HCT116 (cell line): ENCODE measurements around the gene PWP2. TPM values are rescaled to one million over a fixed set of nuclear protein-coding genes. Genes with fewer than 3 reads are reported as not detected.

Experiments used
- ATAC-seq: fragments of 200-7000 bp; cut with Tn5 transposase; 2 replicates; pipeline ENCODE4 v1.9.1; 2020; ENCODE audit warnings: mild to moderate bottlenecking, moderate library complexity
- BruUV-seq: library from RNA; stranded (reverse); fragments of 400-500 nt; replicated peaks from 2 replicates; lab custom pipeline; 2021; lab: Mats Ljungman, UMichigan
- CTCF ChIA-PET: fragments of 300-600 bp; sonication (Branson Sonifier 250); formaldehyde crosslinking; loops from one replicate; lab custom pipeline; 2021; ENCODE audit warnings: antibody characterized with exemption; lab: Charles Lee
- POLR2A ChIA-PET: fragments of 300-600, 350-600 bp; sonication (Branson Sonifier 250); formaldehyde crosslinking; loops from one replicate; lab custom pipeline; 2021; ENCODE audit warnings: antibody characterized with exemption; lab: Charles Lee
- RAD21 ChIA-PET, 2 experiments: fragments of 300-600 bp; sonication (Branson Sonifier 250); formaldehyde crosslinking; loops; one replicate each; lab custom pipeline; 2023; ENCODE audit warnings: low total read pairs in 2 of 2; ENCODE audit not compliant: uncharacterized antibody in 2 of 2, unreplicated experiment in 2 of 2, low non-redundant PET in 1 of 2; lab: Charles Lee
- DNase-seq: peaks from one replicate; pipeline ENCODE4 v3.0.0-alpha.2; 2010; ENCODE audit warnings: low read depth, low spot score
- H2AFZ ChIP-seq: fragments of 200-600 bp; shearing (Covaris generic), sonication (generic); 2 replicates; pipeline ENCODE4 v1.6.1; 2017; ENCODE audit warnings: low read depth, mixed run types, mixed read lengths, antibody characterized with exemption, low read length; ENCODE audit not compliant: poor library complexity, severe bottlenecking
- H3K27ac ChIP-seq: 2 replicates; pipeline ENCODE4 v1.5.1; 2012; ENCODE audit warnings: low read depth, low read length
- H3K27me3 ChIP-seq: fragments of 200-600 bp; sonication (generic); 2 replicates; pipeline ENCODE4 v1.6.1; 2016; ENCODE audit warnings: mixed run types, low read length, mixed read lengths; ENCODE audit not compliant: insufficient read depth
- H3K36me3 ChIP-seq, 2 experiments: fragments of 200-500 bp in 1 of 2; fragments of 200-600 bp in 1 of 2; sonication (Bioruptor generic) in 1 of 2; sonication (generic) in 1 of 2; 2 replicates each; pipeline versions ENCODE4 v1.5.1 to v1.6.1; 2014 to 2016; ENCODE audit warnings: low read length in 2 of 2, inconsistent platforms in 1 of 2, mixed read lengths in 1 of 2, mixed run types in 1 of 2; ENCODE audit not compliant: insufficient read depth in 2 of 2, control insufficient read depth in 1 of 2
- H3K4me1 ChIP-seq, 2 experiments: fragments of 200-600 bp in 1 of 2; sonication (generic) in 1 of 2; 2 replicates each; pipeline versions ENCODE4 v1.5.1 to v1.6.1; 2012 to 2017; ENCODE audit warnings: low read length in 2 of 2, inconsistent platforms in 1 of 2, mild to moderate bottlenecking in 1 of 2, mixed read lengths in 1 of 2, mixed run types in 1 of 2, moderate library complexity in 1 of 2; ENCODE audit not compliant: insufficient read depth in 2 of 2, control insufficient read depth in 1 of 2
- H3K4me2 ChIP-seq: fragments of 200-600 bp; sonication (generic); 2 replicates; pipeline ENCODE4 v1.6.1; 2017; ENCODE audit warnings: mixed run types, low read length, mixed read lengths
- H3K4me3 ChIP-seq, 2 experiments: fragments of 200-600 bp in 1 of 2; sonication (generic) in 1 of 2; replicated peaks in 1 of 2; 2 replicates each; pipeline ENCODE4 v1.5.1; 2011 to 2016; ENCODE audit warnings: low read length in 2 of 2, control low read depth in 1 of 2, low read depth in 1 of 2, mild to moderate bottlenecking in 1 of 2, mixed read lengths in 1 of 2, mixed run types in 1 of 2
- H3K79me2 ChIP-seq: fragments of 200-600 bp; sonication (generic); 2 replicates; pipeline ENCODE4 v1.6.1; 2017; ENCODE audit warnings: mild to moderate bottlenecking, mixed run types, low read length, moderate library complexity, mixed read lengths; ENCODE audit not compliant: insufficient read depth
- H3K9ac ChIP-seq: fragments of 200-600 bp; sonication (generic); 2 replicates; pipeline ENCODE4 v1.6.1; 2016; ENCODE audit warnings: low read length, mixed read lengths
- H3K9me2 ChIP-seq: fragments of 200-600 bp; sonication (generic), shearing (Covaris generic); 2 replicates; pipeline ENCODE4 v1.6.1; 2017; ENCODE audit warnings: mixed run types, mild to moderate bottlenecking, moderate library complexity; ENCODE audit not compliant: insufficient read depth
- H3K9me3 ChIP-seq, 2 experiments: fragments of 200-500 bp in 1 of 2; fragments of 200-600 bp in 1 of 2; sonication (Bioruptor generic) in 1 of 2; sonication (generic) in 1 of 2; 2 replicates each; pipeline ENCODE4 v1.6.1; 2014 to 2017; ENCODE audit warnings: low read length in 2 of 2, mixed read lengths in 2 of 2, inconsistent platforms in 1 of 2, low read depth in 1 of 2, mild to moderate bottlenecking in 1 of 2, mixed run types in 1 of 2, moderate library complexity in 1 of 2; ENCODE audit not compliant: control insufficient read depth in 1 of 2, insufficient read depth in 1 of 2
- H4K20me1 ChIP-seq: fragments of 200-600 bp; sonication (generic), shearing (Covaris generic); 2 replicates; pipeline ENCODE4 v1.6.1; 2017; ENCODE audit warnings: mixed run types, mild to moderate bottlenecking, moderate library complexity; ENCODE audit not compliant: insufficient read depth
- CBX3 ChIP-seq: IDR thresholded peaks from 2 replicates; pipeline ENCODE4 v1.6.1; 2012; ENCODE audit warnings: low read depth
- EGR1 ChIP-seq: IDR thresholded peaks from 2 replicates; pipeline ENCODE4 v1.6.1; 2012; ENCODE audit warnings: low read depth
- FOSL1 ChIP-seq: IDR thresholded peaks from 2 replicates; pipeline ENCODE4 v1.6.1; 2012; ENCODE audit warnings: low read depth
- POLR2AphosphoS5 ChIP-seq: IDR thresholded peaks from 2 replicates; pipeline ENCODE4 v1.6.1; 2011; ENCODE audit warnings: mild to moderate bottlenecking, low read depth, low read length, moderate library complexity
- RAD21 ChIP-seq: IDR thresholded peaks from 2 replicates; pipeline ENCODE4 v1.6.1; 2012; ENCODE audit warnings: low read depth, mild to moderate bottlenecking
- YY1 ChIP-seq: IDR thresholded peaks from 2 replicates; pipeline ENCODE4 v1.6.1; 2011; ENCODE audit warnings: low read length, low read depth, moderate library complexity, mild to moderate bottlenecking; ENCODE audit not compliant: insufficient replicate concordance; ENCODE audit errors: extremely low read depth
- ZFX ChIP-seq: fragments of 450-650 bp; IDR thresholded peaks from 2 replicates; pipeline ENCODE4 v1.6.1; 2017
- ZNF274 ChIP-seq: fragments of 200-500 bp; sonication (Bioruptor generic); IDR thresholded peaks from 2 replicates; pipeline ENCODE4 v1.6.1; 2014; ENCODE audit warnings: mild to moderate bottlenecking, low read depth, low read length, inconsistent platforms
- intact Hi-C: fragments of 100-400 bp; cut with micrococcal nuclease; formaldehyde crosslinking; loops from 2 replicates; pipeline ENCODE4 v1.10.0; 2022
- total RNA-seq: library from RNA; stranded (reverse); gene quantifications from one replicate; pipeline ENCODE4 v1.2.1, GENCODE V29; 2021; ENCODE audit not compliant: unreplicated experiment
- TF ChIP-seq, protein P1 (sequence below), 3 experiments: fragments of 200-600 bp in 1 of 3; sonication (generic) in 1 of 3; IDR thresholded peaks in 2 of 3; conservative IDR thresholded peaks in 1 of 3; 2 replicates each; pipeline ENCODE4 v1.5.1; 2012 to 2017; ENCODE audit warnings: low read depth in 2 of 3, low read length in 2 of 3, antibody characterized with exemption in 1 of 3, borderline replicate concordance in 1 of 3, control low read depth in 1 of 3, mild to moderate bottlenecking in 1 of 3, mixed read lengths in 1 of 3, mixed run types in 1 of 3, moderate library complexity in 1 of 3; ENCODE audit not compliant: insufficient read depth in 1 of 3
- TF ChIP-seq, protein P2 (sequence below): IDR thresholded peaks from 2 replicates; pipeline ENCODE4 v1.6.1; 2011; ENCODE audit warnings: mild to moderate bottlenecking, low read length, moderate library complexity; ENCODE audit not compliant: insufficient replicate concordance; ENCODE audit errors: extremely low read depth
- TF ChIP-seq, protein P3 (sequence below): IDR thresholded peaks from 2 replicates; pipeline ENCODE4 v1.6.1; 2012; ENCODE audit warnings: low read depth
- TF ChIP-seq, protein P4 (sequence below): IDR thresholded peaks from 2 replicates; pipeline ENCODE4 v1.6.1; 2012

The PWP2 gene
- total RNA-seq, 1 experiment from 2014 or later: 43.1 TPM

- TF ChIP-seq, protein P1, sequence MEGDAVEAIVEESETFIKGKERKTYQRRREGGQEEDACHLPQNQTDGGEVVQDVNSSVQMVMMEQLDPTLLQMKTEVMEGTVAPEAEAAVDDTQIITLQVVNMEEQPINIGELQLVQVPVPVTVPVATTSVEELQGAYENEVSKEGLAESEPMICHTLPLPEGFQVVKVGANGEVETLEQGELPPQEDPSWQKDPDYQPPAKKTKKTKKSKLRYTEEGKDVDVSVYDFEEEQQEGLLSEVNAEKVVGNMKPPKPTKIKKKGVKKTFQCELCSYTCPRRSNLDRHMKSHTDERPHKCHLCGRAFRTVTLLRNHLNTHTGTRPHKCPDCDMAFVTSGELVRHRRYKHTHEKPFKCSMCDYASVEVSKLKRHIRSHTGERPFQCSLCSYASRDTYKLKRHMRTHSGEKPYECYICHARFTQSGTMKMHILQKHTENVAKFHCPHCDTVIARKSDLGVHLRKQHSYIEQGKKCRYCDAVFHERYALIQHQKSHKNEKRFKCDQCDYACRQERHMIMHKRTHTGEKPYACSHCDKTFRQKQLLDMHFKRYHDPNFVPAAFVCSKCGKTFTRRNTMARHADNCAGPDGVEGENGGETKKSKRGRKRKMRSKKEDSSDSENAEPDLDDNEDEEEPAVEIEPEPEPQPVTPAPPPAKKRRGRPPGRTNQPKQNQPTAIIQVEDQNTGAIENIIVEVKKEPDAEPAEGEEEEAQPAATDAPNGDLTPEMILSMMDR (IDR thresholded peaks at IDR 0.05 in 2 of 3, conservative IDR thresholded peaks at IDR 0.05 in 1 of 3; ENCODE audit: borderline replicate concordance in 1 of 3, insufficient read depth in 1 of 3, low read depth in 2 of 3, low read length in 2 of 3): no peak
- no peak for TF ChIP-seq ZFX
- no peak for TF ChIP-seq POLR2AphosphoS5
- TF ChIP-seq, protein P2, sequence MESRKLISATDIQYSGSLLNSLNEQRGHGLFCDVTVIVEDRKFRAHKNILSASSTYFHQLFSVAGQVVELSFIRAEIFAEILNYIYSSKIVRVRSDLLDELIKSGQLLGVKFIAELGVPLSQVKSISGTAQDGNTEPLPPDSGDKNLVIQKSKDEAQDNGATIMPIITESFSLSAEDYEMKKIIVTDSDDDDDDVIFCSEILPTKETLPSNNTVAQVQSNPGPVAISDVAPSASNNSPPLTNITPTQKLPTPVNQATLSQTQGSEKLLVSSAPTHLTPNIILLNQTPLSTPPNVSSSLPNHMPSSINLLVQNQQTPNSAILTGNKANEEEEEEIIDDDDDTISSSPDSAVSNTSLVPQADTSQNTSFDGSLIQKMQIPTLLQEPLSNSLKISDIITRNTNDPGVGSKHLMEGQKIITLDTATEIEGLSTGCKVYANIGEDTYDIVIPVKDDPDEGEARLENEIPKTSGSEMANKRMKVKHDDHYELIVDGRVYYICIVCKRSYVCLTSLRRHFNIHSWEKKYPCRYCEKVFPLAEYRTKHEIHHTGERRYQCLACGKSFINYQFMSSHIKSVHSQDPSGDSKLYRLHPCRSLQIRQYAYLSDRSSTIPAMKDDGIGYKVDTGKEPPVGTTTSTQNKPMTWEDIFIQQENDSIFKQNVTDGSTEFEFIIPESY: no peak
- no peak for TF ChIP-seq YY1
- TF ChIP-seq, all 23 proteins: peak for 0
Measured at GRCh38 chr21:44062380-44062779, 44.8 kb upstream of the PWP2 start (continued).

GRCh38 chr21:44063151-44063912 is 43.9 kb upstream of the PWP2 start:
- TF ChIP-seq ZFX: no peak
- no peak for TF ChIP-seq RAD21
- TF ChIP-seq EGR1: no peak
- TF ChIP-seq, protein P3, sequence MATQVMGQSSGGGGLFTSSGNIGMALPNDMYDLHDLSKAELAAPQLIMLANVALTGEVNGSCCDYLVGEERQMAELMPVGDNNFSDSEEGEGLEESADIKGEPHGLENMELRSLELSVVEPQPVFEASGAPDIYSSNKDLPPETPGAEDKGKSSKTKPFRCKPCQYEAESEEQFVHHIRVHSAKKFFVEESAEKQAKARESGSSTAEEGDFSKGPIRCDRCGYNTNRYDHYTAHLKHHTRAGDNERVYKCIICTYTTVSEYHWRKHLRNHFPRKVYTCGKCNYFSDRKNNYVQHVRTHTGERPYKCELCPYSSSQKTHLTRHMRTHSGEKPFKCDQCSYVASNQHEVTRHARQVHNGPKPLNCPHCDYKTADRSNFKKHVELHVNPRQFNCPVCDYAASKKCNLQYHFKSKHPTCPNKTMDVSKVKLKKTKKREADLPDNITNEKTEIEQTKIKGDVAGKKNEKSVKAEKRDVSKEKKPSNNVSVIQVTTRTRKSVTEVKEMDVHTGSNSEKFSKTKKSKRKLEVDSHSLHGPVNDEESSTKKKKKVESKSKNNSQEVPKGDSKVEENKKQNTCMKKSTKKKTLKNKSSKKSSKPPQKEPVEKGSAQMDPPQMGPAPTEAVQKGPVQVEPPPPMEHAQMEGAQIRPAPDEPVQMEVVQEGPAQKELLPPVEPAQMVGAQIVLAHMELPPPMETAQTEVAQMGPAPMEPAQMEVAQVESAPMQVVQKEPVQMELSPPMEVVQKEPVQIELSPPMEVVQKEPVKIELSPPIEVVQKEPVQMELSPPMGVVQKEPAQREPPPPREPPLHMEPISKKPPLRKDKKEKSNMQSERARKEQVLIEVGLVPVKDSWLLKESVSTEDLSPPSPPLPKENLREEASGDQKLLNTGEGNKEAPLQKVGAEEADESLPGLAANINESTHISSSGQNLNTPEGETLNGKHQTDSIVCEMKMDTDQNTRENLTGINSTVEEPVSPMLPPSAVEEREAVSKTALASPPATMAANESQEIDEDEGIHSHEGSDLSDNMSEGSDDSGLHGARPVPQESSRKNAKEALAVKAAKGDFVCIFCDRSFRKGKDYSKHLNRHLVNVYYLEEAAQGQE: no peak
- TF ChIP-seq ZNF274: no peak
- no peak for TF ChIP-seq POLR2AphosphoS5
- no peak for TF ChIP-seq FOSL1
- TF ChIP-seq CBX3: no peak
- TF ChIP-seq, protein P4, sequence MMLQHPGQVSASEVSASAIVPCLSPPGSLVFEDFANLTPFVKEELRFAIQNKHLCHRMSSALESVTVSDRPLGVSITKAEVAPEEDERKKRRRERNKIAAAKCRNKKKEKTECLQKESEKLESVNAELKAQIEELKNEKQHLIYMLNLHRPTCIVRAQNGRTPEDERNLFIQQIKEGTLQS: no peak
- Histone ChIP-seq H3K36me3 (peaks cover 6 to 14% of the 10 kb centered on the region in 2 experiments; a peak in 3 of 4 replicates), H3K79me2 (peaks cover 30% of the 10 kb centered on the region), H3K9me3 (no peaks in the 10 kb centered on the region), H3K27me3 (no peaks in the 10 kb centered on the region), H3K4me2 (no peak overlapping the region), H3K4me1 (no peaks in the 10 kb centered on the region), H3K9ac (no peak overlapping the region), H2AFZ (no peak overlapping the region), H3K27ac (no peak overlapping the region), H3K9me2 (no peaks in the 10 kb centered on the region), H3K4me3 (no peak overlapping the region), H4K20me1 (no peaks in the 10 kb centered on the region)
- POLR2A ChIA-PET: interaction anchor here (1.3 kb wide), 1 partner anchor 22 kb away, joined by 4 read pairs; no protein-coding TSS in a partner anchor
- ATAC-seq: no peak
- BruUV-seq: no TSS peak
- DNase-seq: no peak
- RAD21 ChIA-PET: no interaction called here
- intact Hi-C loops: no loop called here
- CTCF ChIA-PET: no interaction called here
